Stomach (tissue), 9 donors: Measurements from ENCODE around the gene ZNF202. TPM values are rescaled to one million over a fixed set of nuclear protein-coding genes. Genes with fewer than 3 reads are reported as not detected.

ENCODE experiments used
- DNase-seq, 2 donors: peaks; one replicate each; pipeline versions ENCODE4 v3.0.0 to v3.0.0-alpha.2; 2013 to 2019
- H3K27ac ChIP-seq, 5 donors: fragments of 200-600 bp in 4 of 5; sonication (generic) in 4 of 5; one replicate each; pipeline ENCODE4 v1.5.1; 2013 to 2019; ENCODE audit warnings: mild to moderate bottlenecking in 1 of 5, moderate library complexity in 1 of 5
- H3K27me3 ChIP-seq, 3 donors: fragments of 200-600 bp; sonication (generic); one replicate each; pipeline ENCODE4 v1.5.1; 2017 to 2019; ENCODE audit warnings: mixed run types in 1 of 3
- H3K36me3 ChIP-seq, 4 donors: fragments of 200-600 bp; sonication (generic); 1 replicate in 3 of 4; 2 replicates in 1 of 4; pipeline ENCODE4 v1.5.1; 2016 to 2019
- H3K4me1 ChIP-seq, 4 donors: fragments of 200-600 bp; sonication (generic); one replicate each; pipeline ENCODE4 v1.5.1; 2016 to 2019
- H3K4me3 ChIP-seq, 4 donors: fragments of 200-600 bp; sonication (generic) in 3 of 4; one replicate each; pipeline ENCODE4 v1.5.1; 2016 to 2019; ENCODE audit warnings: mild to moderate bottlenecking in 1 of 4
- H3K9me3 ChIP-seq, 4 donors: fragments of 200-600 bp; sonication (generic); one replicate each; pipeline ENCODE4 v1.5.1; 2016 to 2019
- EP300 ChIP-seq: sonication (generic); formaldehyde crosslinking; IDR thresholded peaks from one replicate; pipeline ENCODE4 v1.6.1; 2017; ENCODE audit warnings: antibody characterized with exemption
- POLR2A ChIP-seq, 4 donors: fragments of 450-650 bp; IDR thresholded peaks; one replicate each; pipeline ENCODE4 v1.6.1; 2016; ENCODE audit warnings: antibody characterized with exemption in 4 of 4, control low read depth in 2 of 4, mild to moderate bottlenecking in 1 of 4, moderate library complexity in 1 of 4
- POLR2AphosphoS5 ChIP-seq, 3 donors: sonication (generic); formaldehyde crosslinking; IDR thresholded peaks; one replicate each; pipeline ENCODE4 v1.6.1; 2016; ENCODE audit warnings: antibody characterized with exemption in 3 of 3
- WGBS, 5 donors: extraction: QIAGEN DNeasy Blood & Tissue Kit in 3 of 5; methylation state at CpG; one replicate each; pipeline versions ENCODE4 v1.1.5 to v1.1.7; 2013 to 2018; 5-methylcytosine and 5-hydroxymethylcytosine counted together
- intact Hi-C: fragments of 100-400 bp; cut with DNase I; formaldehyde crosslinking; loops from one replicate; pipeline ENCODE4 v1.15.1; 2023; ENCODE audit warnings: low total_unique reads
- polyA plus RNA-seq, 3 donors: library from polyadenylated mRNA; stranded (reverse); fragments of 200-250 nt; gene quantifications; one replicate each; pipeline ENCODE4 v1.2.3, GENCODE V29; 2013
- total RNA-seq, 5 donors: library from RNA; depleted of rRNA; stranded (reverse); fragments of >200 nt; gene quantifications; one replicate each; pipeline versions ENCODE4 v1.1.0 to v1.2.3, GENCODE V29; 2014 to 2016
- TF ChIP-seq, protein P1 (sequence below), 7 experiments: fragments of 450-650 bp in 4 of 7; fragments of 200-600 bp in 3 of 7; sonication (generic) in 3 of 7; IDR thresholded peaks; one replicate each; pipeline ENCODE4 v1.5.1; 2016 to 2019; ENCODE audit warnings: antibody characterized with exemption in 7 of 7, control low read depth in 2 of 7, mild to moderate bottlenecking in 1 of 7
- donor health status: healthy with polysubstance abuse.
- donor health status: Bipolar disorder and iron deficiency.
- donor health status: healthy.

ZNF202 gene
- total and polyA plus RNA-seq, 8 donors, result 1.7 to 17.4 (median 4.6) TPM

DNA sequence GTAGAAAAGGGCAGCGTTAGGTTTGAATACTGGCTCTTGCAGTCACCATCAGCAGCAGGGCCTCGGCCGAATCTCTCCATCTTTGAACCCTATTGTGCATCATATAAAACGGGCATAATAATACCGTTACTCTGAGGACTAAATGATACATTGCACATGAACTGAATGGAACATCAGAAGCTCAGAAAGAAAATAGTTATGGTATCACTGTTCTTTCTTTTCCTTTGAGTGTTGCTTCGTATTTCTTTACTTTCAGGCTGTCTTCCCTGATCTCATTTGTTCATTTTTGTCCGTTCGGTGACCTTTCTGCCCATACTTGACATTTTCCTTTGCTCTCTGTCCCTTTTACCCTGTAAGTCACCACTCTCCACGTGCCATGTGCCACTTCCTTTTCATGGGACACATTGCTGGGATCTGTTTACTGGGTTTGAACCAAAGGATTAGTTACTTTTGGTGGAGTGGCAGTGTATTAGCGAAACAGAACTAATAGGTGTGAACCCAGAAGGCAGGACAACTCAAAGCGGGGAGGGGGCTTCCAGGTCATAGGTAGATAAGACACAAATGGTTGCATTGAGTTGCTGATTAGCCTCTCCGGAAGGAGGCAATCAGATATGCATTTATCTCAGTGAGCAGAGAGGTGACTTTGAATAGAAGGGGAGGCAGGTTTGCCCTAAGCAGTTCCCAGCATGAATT, 717 bp upstream of the ZNF202 start:
- WGBS, 5 donors, result 14 to 22% (median 20%) methylated on average over 12 of the region's 12 CpGs
- Histone ChIP-seq H3K27ac (peak overlapping the region in 3 of 5 donors; percentile 64 to 87 (median 86)), H3K36me3 (peaks cover 0 to 18% (median 15%) of the 10 kb centered on the region in 4 donors), H3K4me3 (peak overlapping the region; percentile 66 to 98 (median 90)), H3K4me1 (peaks cover 10 to 34% (median 20%) of the 10 kb centered on the region in 4 donors), H3K27me3 (no peaks in the 10 kb centered on the region), H3K9me3 (no peaks in the 10 kb centered on the region)
- DNase-seq, result peak in 1 of 2 donors; percentile 30
- TF ChIP-seq EP300 (no peak), POLR2A (IDR thresholded peaks at IDR 0.05) (no peak), POLR2AphosphoS5 (IDR thresholded peaks at IDR 0.05) (no peak)
- TF ChIP-seq, protein P1, sequence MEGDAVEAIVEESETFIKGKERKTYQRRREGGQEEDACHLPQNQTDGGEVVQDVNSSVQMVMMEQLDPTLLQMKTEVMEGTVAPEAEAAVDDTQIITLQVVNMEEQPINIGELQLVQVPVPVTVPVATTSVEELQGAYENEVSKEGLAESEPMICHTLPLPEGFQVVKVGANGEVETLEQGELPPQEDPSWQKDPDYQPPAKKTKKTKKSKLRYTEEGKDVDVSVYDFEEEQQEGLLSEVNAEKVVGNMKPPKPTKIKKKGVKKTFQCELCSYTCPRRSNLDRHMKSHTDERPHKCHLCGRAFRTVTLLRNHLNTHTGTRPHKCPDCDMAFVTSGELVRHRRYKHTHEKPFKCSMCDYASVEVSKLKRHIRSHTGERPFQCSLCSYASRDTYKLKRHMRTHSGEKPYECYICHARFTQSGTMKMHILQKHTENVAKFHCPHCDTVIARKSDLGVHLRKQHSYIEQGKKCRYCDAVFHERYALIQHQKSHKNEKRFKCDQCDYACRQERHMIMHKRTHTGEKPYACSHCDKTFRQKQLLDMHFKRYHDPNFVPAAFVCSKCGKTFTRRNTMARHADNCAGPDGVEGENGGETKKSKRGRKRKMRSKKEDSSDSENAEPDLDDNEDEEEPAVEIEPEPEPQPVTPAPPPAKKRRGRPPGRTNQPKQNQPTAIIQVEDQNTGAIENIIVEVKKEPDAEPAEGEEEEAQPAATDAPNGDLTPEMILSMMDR (IDR thresholded peaks at IDR 0.05), result no peak
- intact Hi-C loops, result no loop called here

DNA sequence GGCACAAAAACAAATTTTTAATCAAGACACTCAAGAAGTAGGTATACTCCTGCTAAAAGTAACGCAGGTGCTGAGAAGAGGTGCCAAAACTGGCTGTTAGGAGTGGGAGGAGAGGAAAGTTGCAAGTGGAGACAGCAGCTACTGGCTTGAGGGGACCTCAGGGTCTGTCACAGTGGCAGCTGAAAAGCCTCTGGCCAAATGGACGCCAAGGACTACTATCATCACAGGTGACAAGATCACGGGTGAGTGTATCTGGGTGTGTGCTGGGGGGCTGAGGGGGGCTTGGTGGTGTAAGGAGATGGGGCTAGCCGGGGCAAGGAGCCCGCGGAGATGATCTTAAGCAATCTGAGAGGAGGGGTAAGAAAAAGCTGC, 687 bp downstream of the ZNF202 start:
- WGBS, 5 donors, result 1 to 3% (median 2%) methylated on average over 6 of the region's 6 CpGs
- Histone ChIP-seq H3K9me3 (no peaks in the 10 kb centered on the region), H3K4me1 (peaks cover 10 to 34% (median 20%) of the 10 kb centered on the region in 4 donors), H3K36me3 (peaks cover 0 to 29% (median 15%) of the 10 kb centered on the region in 4 donors), H3K4me3 (peak overlapping the region; percentile 66 to 98 (median 90)), H3K27ac (peak overlapping the region; percentile 49 to 87 (median 81)), H3K27me3 (no peaks in the 10 kb centered on the region)
- intact Hi-C loops, result no loop called here
- peak in 1 of 2 donors; percentile 28 for DNase-seq
- TF ChIP-seq POLR2AphosphoS5 (IDR thresholded peaks at IDR 0.05) (no peak), EP300 (no peak), POLR2A (IDR thresholded peaks at IDR 0.05) (no peak)
- TF ChIP-seq, protein P1 (IDR thresholded peaks at IDR 0.05), result no peak

DNA sequence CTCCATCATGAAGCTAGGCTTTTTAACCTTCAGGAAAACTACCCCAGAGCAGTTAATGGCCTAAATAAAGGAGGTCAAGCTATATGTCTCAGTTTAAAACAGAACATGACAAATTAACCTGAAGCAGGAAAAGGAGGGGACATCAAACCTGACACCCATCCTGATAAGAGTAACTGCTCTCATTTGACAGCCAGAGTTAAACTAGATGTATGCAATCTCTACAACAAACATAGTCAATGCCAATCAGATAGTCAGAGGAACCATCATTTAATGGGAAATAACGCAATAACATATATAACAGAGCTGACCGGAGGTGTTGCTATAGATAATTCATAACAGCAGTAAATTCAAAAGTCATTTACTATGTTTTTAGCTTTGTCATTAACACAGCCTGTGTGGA, 3.1 kb downstream of the ZNF202 start:
- Histone ChIP-seq H3K36me3 (peaks cover 0 to 52% (median 24%) of the 10 kb centered on the region in 4 donors), H3K27ac (no peak overlapping the region), H3K27me3 (no peaks in the 10 kb centered on the region), H3K4me1 (peaks cover 10 to 34% (median 20%) of the 10 kb centered on the region in 4 donors), H3K9me3 (no peaks in the 10 kb centered on the region), H3K4me3 (no peak overlapping the region)
- 0 to 96% (median 86%) methylated on average over 2 of the region's 2 CpGs for WGBS, 5 donors
- DNase-seq, result no peak
- no peak for TF ChIP-seq POLR2A (IDR thresholded peaks at IDR 0.05)
- no peak for TF ChIP-seq EP300
- TF ChIP-seq POLR2AphosphoS5 (IDR thresholded peaks at IDR 0.05), result no peak
- TF ChIP-seq, protein P1 (IDR thresholded peaks at IDR 0.05), result no peak
- intact Hi-C loops, result no loop called here

DNA sequence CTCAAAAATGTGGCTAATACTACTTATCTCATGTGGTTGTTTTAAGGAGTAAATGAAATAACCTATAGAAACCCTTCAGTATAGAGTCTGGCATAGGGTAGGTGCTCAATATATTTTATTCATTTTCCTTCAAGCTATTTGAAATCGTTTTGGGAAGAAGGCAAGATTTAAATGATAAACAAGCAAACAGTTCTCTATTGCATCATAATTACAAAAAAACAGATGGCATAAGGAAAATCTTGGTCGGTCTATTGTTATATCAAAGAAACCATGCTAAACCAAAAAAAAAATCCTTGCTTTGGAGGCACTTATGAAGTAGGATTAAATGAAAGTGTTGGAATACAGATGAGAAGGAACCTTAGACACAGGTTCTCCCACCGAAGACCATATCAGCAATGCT, 4.7 kb downstream of the ZNF202 start:
- H3K27me3 ChIP-seq, result no peaks in the 10 kb centered on the region
- peaks cover 10 to 24% (median 14%) of the 10 kb centered on the region in 4 donors for H3K4me1 ChIP-seq
- no peak overlapping the region for H3K4me3 ChIP-seq
- no peak for DNase-seq
- TF ChIP-seq EP300 (no peak), POLR2A (IDR thresholded peaks at IDR 0.05) (no peak), POLR2AphosphoS5 (IDR thresholded peaks at IDR 0.05) (no peak)
- TF ChIP-seq, protein P1 (IDR thresholded peaks at IDR 0.05), result no peak
- intact Hi-C loops, result no loop called here
- H3K36me3 ChIP-seq, result peaks cover 0 to 56% (median 24%) of the 10 kb centered on the region in 4 donors
- H3K9me3 ChIP-seq, result no peaks in the 10 kb centered on the region
- no peak overlapping the region for H3K27ac ChIP-seq
- 78 to 90% (median 82%) methylated on average over 3 of the region's 3 CpGs for WGBS, 5 donors
